ENCODE measurements around the gene TLR10.
"Not testable (repeated sequence)": the region's sequence is repeated elsewhere in the genome, so short reads cannot be mapped to it uniquely, and the experiment has no call there.

TLR10 gene

GRCh38 chr4:38782452-38783108, at the start of gene TLR10:
TSS of gene TLR10 (minus strand) at chr4:38782990. CDS start at chr4:38775590, 7,400 bp downstream.
- DNase-seq (ENCODE audit: low spot score): peak; percentile 61

GRCh38 chr4:38832206-38832605, 49.4 kb upstream of the TLR10 start:
- no peak for DNase-seq (ENCODE audit: low spot score)

GRCh38 chr4:38831653-38832052, 48.9 kb upstream of the TLR10 start:
- DNase-seq (ENCODE audit: low spot score): no peak

- DNase-seq (ENCODE audit: low spot score): no peak
These were observed 46.4 kb upstream of the TLR10 start for GRCh38 chr4:38829237-38829636.

- no peak for DNase-seq (ENCODE audit: low spot score)
These were observed 41.0 kb upstream of the TLR10 start for GRCh38 chr4:38823766-38824165.

- peak; percentile 54 for DNase-seq (ENCODE audit: low spot score)
These were observed 40.0 kb upstream of the TLR10 start for GRCh38 chr4:38822748-38823303.

GRCh38 chr4:38821739-38822138, 38.9 kb upstream of the TLR10 start:
- DNase-seq (ENCODE audit: low spot score): peak; percentile 26

GRCh38 chr4:38820329-38821061, 37.7 kb upstream of the TLR10 start:
- DNase-seq (ENCODE audit: low spot score): no peak

- DNase-seq (ENCODE audit: low spot score): no peak
These were observed 36.8 kb upstream of the TLR10 start for GRCh38 chr4:38819569-38819968.

- DNase-seq (ENCODE audit: low spot score): no peak
These were observed 35.7 kb upstream of the TLR10 start for GRCh38 chr4:38818441-38818976.

GRCh38 chr4:38815885-38816782, 33.3 kb upstream of the TLR10 start:
- DNase-seq (ENCODE audit: low spot score): peak; percentile 16

- DNase-seq (ENCODE audit: low spot score): no peak
These were observed 31.6 kb upstream of the TLR10 start for GRCh38 chr4:38814386-38814785.

- no peak for DNase-seq (ENCODE audit: low spot score)
These were observed 28.5 kb upstream of the TLR10 start for GRCh38 chr4:38811297-38811696.

- DNase-seq (ENCODE audit: low spot score): not testable (repeated sequence)
These were observed 24.7 kb upstream of the TLR10 start for GRCh38 chr4:38807462-38807861.

- not testable (repeated sequence) for DNase-seq (ENCODE audit: low spot score)
These were observed 23.5 kb upstream of the TLR10 start for GRCh38 chr4:38806251-38806650.

- DNase-seq (ENCODE audit: low spot score): no peak
These were observed 22.8 kb upstream of the TLR10 start for GRCh38 chr4:38805530-38806145.

GRCh38 chr4:38804654-38805295, 22.0 kb upstream of the TLR10 start, which contains the start of gene TLR1:
TSS of gene TLR1 (minus strand) at chr4:38804791. CDS start at chr4:38798831, 5,960 bp downstream.
- peak; percentile 67 for DNase-seq (ENCODE audit: low spot score)

- DNase-seq (ENCODE audit: low spot score): no peak
These were observed 21.3 kb upstream of the TLR10 start for GRCh38 chr4:38803833-38804653.

- peak; percentile 8 for DNase-seq (ENCODE audit: low spot score)
These were observed 20.0 kb upstream of the TLR10 start for GRCh38 chr4:38802561-38803355.
